GM23338 (cell line): ENCODE data around the gene SNX3. TPM values are rescaled to one million over a fixed set of nuclear protein-coding genes. Genes with fewer than 3 reads are reported as not detected.

Experiments used
- ATAC-seq: fragments of 200-7000 bp; cut with Tn5 transposase; 3 replicates; pipeline ENCODE4 v1.9.1; 2020
- DNase-seq: peaks from one replicate; pipeline ENCODE4 v3.0.0-alpha.2; 2015; ENCODE audit warnings: low spot score
- H2AFZ ChIP-seq: fragments of 200-600 bp; sonication (generic); 2 replicates; pipeline ENCODE4 v1.8.0; 2016; ENCODE audit warnings: antibody characterized with exemption, mild to moderate bottlenecking, moderate library complexity
- H3F3A ChIP-seq: fragments of 200-600 bp; sonication (generic); replicated peaks from 2 replicates; pipeline ENCODE4 v1.8.0; 2017; ENCODE audit warnings: antibody characterized with exemption, mixed run types, low read depth
- H3K27ac ChIP-seq: fragments of 200-600 bp; sonication (generic); 2 replicates; pipeline ENCODE4 v1.6.1; 2016; ENCODE audit warnings: low read depth
- H3K27me3 ChIP-seq: fragments of 200-600 bp; sonication (generic); 2 replicates; pipeline ENCODE4 v1.8.0; 2016; ENCODE audit warnings: mild to moderate bottlenecking, mixed run types, moderate library complexity; ENCODE audit not compliant: insufficient read depth
- H3K36me3 ChIP-seq: fragments of 200-600 bp; sonication (generic); 2 replicates; pipeline ENCODE4 v1.8.0; 2016; ENCODE audit warnings: mild to moderate bottlenecking; ENCODE audit not compliant: insufficient read depth
- H3K4me1 ChIP-seq: fragments of 200-600 bp; sonication (generic); 2 replicates; pipeline ENCODE4 v1.8.0; 2016; ENCODE audit warnings: mild to moderate bottlenecking, moderate library complexity; ENCODE audit not compliant: insufficient read depth
- H3K4me2 ChIP-seq: fragments of 200-600 bp; sonication (generic); 2 replicates; pipeline ENCODE4 v1.7.1; 2017; ENCODE audit warnings: mixed run types
- H3K4me3 ChIP-seq: fragments of 200-600 bp; sonication (generic); 2 replicates; pipeline ENCODE4 v1.6.1; 2016; ENCODE audit warnings: mixed run types
- H3K79me2 ChIP-seq: fragments of 200-600 bp; sonication (generic); replicated peaks from 2 replicates; pipeline ENCODE4 v1.8.0; 2017; ENCODE audit warnings: mild to moderate bottlenecking; ENCODE audit not compliant: insufficient read depth
- H3K9me2 ChIP-seq: fragments of 200-600 bp; sonication (generic); 2 replicates; pipeline ENCODE4 v1.8.0; 2017; ENCODE audit not compliant: insufficient read depth
- H4K20me1 ChIP-seq: fragments of 200-600 bp; sonication (generic); replicated peaks from 2 replicates; pipeline ENCODE4 v1.8.0; 2017; ENCODE audit warnings: mild to moderate bottlenecking; ENCODE audit not compliant: insufficient read depth
- H3K27ac Mint-ChIP-seq: 2 replicates; pipeline ENCODE4 v1.8.0; 2020; ENCODE audit warnings: inconsistent platforms, mild to moderate bottlenecking, moderate library complexity, mixed read lengths
- H3K27me3 Mint-ChIP-seq: 3 replicates; pipeline ENCODE4 v1.8.0; 2022; ENCODE audit warnings: low read depth, mild to moderate bottlenecking, moderate library complexity, mixed read lengths, inconsistent platforms; ENCODE audit not compliant: insufficient read depth, poor library complexity
- H3K36me3 Mint-ChIP-seq: 3 replicates; pipeline ENCODE4 v1.8.0; 2021; ENCODE audit warnings: low read depth, mild to moderate bottlenecking, inconsistent platforms, moderate library complexity, mixed read lengths
- H3K4me1 Mint-ChIP-seq: 3 replicates; pipeline ENCODE4 v1.8.0; 2020; ENCODE audit warnings: mild to moderate bottlenecking, inconsistent platforms, mixed read lengths
- H3K4me3 Mint-ChIP-seq: 3 replicates; pipeline ENCODE4 v1.8.0; 2021; ENCODE audit warnings: moderate library complexity, mild to moderate bottlenecking, inconsistent platforms, mixed read lengths
- H3K9me3 Mint-ChIP-seq: 3 replicates; pipeline ENCODE4 v1.8.0; 2020; ENCODE audit warnings: moderate library complexity, mild to moderate bottlenecking, inconsistent platforms, mixed read lengths
- CREB1 ChIP-seq: fragments of 250-450 bp; sonication (Bioruptor Pico); IDR thresholded peaks from 2 replicates; pipeline ENCODE4 v1.5.0; 2020; ENCODE audit warnings: low read depth, mild to moderate bottlenecking, moderate library complexity
- ETS1 ChIP-seq: IDR thresholded peaks from 2 replicates; pipeline ENCODE4 v1.6.1; 2016; ENCODE audit warnings: antibody characterized with exemption
- EZH2 ChIP-seq: fragments of 200-600 bp; sonication (generic); IDR thresholded peaks from one replicate; pipeline ENCODE4 v1.8.0; 2017; ENCODE audit warnings: antibody characterized with exemption, mild to moderate bottlenecking, low read depth; ENCODE audit not compliant: unreplicated experiment
- JUNB ChIP-seq: IDR thresholded peaks from one replicate; pipeline ENCODE4 v1.6.1; 2016; ENCODE audit warnings: antibody characterized with exemption; ENCODE audit not compliant: unreplicated experiment
- NANOG ChIP-seq: IDR thresholded peaks from 2 replicates; pipeline ENCODE4 v1.6.1; 2016; ENCODE audit warnings: antibody characterized with exemption, borderline replicate concordance
- POLR2AphosphoS5 ChIP-seq: IDR thresholded peaks from 2 replicates; pipeline ENCODE4 v1.6.1; 2016; ENCODE audit warnings: antibody characterized with exemption, low read depth
- REST ChIP-seq: IDR thresholded peaks from one replicate; pipeline ENCODE4 v1.6.1; 2018; ENCODE audit warnings: antibody characterized with exemption; ENCODE audit not compliant: unreplicated experiment
- STAT1 ChIP-seq: IDR thresholded peaks from one replicate; pipeline ENCODE4 v1.6.1; 2016; ENCODE audit warnings: antibody characterized with exemption; ENCODE audit not compliant: unreplicated experiment
- ZNF114 ChIP-seq: fragments of 250-450 bp; sonication (Bioruptor Pico); IDR thresholded peaks from 2 replicates; pipeline ENCODE4 v1.5.0; 2020; ENCODE audit warnings: mild to moderate bottlenecking, moderate library complexity
- polyA plus RNA-seq: library from polyadenylated mRNA; unstranded; fragments of >200 nt; fragmentation: Nextera tagmentation; extraction: Ambion mirVana; gene quantifications from 2 replicates; pipeline ENCODE4 v1.2.1, GENCODE V29; 2016
- total RNA-seq: library from RNA; depleted of rRNA; stranded (reverse); fragments of >200 nt; shearing (Covaris generic); gene quantifications from 2 replicates; pipeline ENCODE4 v1.2.3, GENCODE V29; 2014
- TF ChIP-seq, protein P1 (sequence below): fragments of 250-450 bp; sonication (Bioruptor Pico); IDR thresholded peaks from 2 replicates; pipeline ENCODE4 v1.5.0; 2020; ENCODE audit warnings: mild to moderate bottlenecking, moderate library complexity

SNX3 gene
- total and polyA plus RNA-seq, 2 experiments from 2014 or later: 87.2 to 123 TPM

DNA sequence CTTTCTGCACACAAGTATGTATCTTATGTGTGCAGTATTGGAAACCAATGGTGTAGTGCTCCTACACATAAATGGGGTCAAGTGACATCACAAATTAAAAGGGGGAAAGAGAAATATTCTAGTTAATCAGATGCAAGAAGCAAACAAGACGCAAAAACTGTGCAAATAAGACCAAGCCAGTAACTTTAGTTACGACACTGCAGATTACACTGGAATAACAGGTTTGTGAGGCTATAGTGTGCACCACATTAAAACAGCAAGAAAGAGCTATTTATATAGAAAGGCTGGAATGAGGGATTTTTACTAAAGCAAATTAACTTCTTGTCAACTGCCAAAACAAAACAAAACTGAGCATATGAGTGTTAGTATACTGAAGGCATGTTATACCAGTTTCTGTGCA lies 49.2 kb downstream of the SNX3 start:
- peaks cover 3% of the 10 kb centered on the region; the same call in 2 of the 3 replicates for H3K4me1 Mint-ChIP-seq
- Histone ChIP-seq H3K79me2 (no peaks in the 10 kb centered on the region), H4K20me1 (no peaks in the 10 kb centered on the region), H3K4me1 (no peaks in the 10 kb centered on the region; the same call in 1 of the 2 replicates), H3K9me2 (no peaks in the 10 kb centered on the region), H3K4me2 (no peak overlapping the region), H3K27ac (no peak overlapping the region), H3F3A (no peaks in the 10 kb centered on the region), H3K27me3 (no peaks in the 10 kb centered on the region), H2AFZ (no peak overlapping the region), H3K36me3 (no peaks in the 10 kb centered on the region), H3K4me3 (no peak overlapping the region)
- no peak overlapping the region for H3K27ac Mint-ChIP-seq
- peaks cover 1% of the 10 kb centered on the region for H3K27me3 Mint-ChIP-seq
- no peak for DNase-seq
- no peak for TF ChIP-seq EZH2
- no peak for TF ChIP-seq ZNF114 (CRISPR knock-in tag)
- no peak for TF ChIP-seq REST
- no peaks in the 10 kb centered on the region for H3K9me3 Mint-ChIP-seq
- no peak for ATAC-seq
- no peaks in the 10 kb centered on the region for H3K36me3 Mint-ChIP-seq
- no peak overlapping the region for H3K4me3 Mint-ChIP-seq

DNA sequence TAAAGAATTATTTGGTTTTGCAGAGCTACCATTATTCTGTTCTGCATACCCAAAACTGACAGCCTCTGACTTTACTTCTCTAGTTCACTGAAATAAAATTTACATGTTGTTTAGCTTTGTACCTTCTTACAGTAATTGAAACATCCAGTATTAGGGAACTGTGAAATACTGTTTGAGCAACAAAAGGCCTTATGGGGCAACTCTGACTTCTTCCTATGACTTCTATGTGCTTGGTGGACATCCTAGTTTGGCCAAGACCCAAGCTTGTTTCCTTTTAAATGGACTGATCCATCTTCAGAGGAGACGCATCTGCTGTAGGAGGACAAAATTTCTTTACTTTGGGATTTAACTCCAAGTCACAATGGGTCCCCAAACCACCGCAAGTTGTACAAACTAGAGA lies 50.3 kb downstream of the SNX3 start:
- H3K27me3 Mint-ChIP-seq: no peaks in the 10 kb centered on the region
- Histone ChIP-seq H3F3A (no peaks in the 10 kb centered on the region), H3K4me2 (no peak overlapping the region), H3K4me1 (no peaks in the 10 kb centered on the region; the same call in 1 of the 2 replicates), H3K27me3 (no peaks in the 10 kb centered on the region), H3K36me3 (no peaks in the 10 kb centered on the region), H2AFZ (no peak overlapping the region), H3K27ac (no peak overlapping the region), H3K79me2 (no peaks in the 10 kb centered on the region), H3K9me2 (no peaks in the 10 kb centered on the region), H4K20me1 (no peaks in the 10 kb centered on the region), H3K4me3 (no peak overlapping the region)
- peaks cover 7% of the 10 kb centered on the region; the same call in 2 of the 3 replicates for H3K4me1 Mint-ChIP-seq
- ATAC-seq (no peak), DNase-seq (no peak)
- no peaks in the 10 kb centered on the region for H3K9me3 Mint-ChIP-seq
- H3K27ac Mint-ChIP-seq: no peak overlapping the region
- no peaks in the 10 kb centered on the region for H3K36me3 Mint-ChIP-seq
- H3K4me3 Mint-ChIP-seq: no peak overlapping the region
- TF ChIP-seq POLR2AphosphoS5 (no peak), STAT1 (no peak), EZH2 (no peak), JUNB (no peak), ETS1 (no peak), CREB1 (no peak), NANOG (no peak)
- TF ChIP-seq, protein P1, sequence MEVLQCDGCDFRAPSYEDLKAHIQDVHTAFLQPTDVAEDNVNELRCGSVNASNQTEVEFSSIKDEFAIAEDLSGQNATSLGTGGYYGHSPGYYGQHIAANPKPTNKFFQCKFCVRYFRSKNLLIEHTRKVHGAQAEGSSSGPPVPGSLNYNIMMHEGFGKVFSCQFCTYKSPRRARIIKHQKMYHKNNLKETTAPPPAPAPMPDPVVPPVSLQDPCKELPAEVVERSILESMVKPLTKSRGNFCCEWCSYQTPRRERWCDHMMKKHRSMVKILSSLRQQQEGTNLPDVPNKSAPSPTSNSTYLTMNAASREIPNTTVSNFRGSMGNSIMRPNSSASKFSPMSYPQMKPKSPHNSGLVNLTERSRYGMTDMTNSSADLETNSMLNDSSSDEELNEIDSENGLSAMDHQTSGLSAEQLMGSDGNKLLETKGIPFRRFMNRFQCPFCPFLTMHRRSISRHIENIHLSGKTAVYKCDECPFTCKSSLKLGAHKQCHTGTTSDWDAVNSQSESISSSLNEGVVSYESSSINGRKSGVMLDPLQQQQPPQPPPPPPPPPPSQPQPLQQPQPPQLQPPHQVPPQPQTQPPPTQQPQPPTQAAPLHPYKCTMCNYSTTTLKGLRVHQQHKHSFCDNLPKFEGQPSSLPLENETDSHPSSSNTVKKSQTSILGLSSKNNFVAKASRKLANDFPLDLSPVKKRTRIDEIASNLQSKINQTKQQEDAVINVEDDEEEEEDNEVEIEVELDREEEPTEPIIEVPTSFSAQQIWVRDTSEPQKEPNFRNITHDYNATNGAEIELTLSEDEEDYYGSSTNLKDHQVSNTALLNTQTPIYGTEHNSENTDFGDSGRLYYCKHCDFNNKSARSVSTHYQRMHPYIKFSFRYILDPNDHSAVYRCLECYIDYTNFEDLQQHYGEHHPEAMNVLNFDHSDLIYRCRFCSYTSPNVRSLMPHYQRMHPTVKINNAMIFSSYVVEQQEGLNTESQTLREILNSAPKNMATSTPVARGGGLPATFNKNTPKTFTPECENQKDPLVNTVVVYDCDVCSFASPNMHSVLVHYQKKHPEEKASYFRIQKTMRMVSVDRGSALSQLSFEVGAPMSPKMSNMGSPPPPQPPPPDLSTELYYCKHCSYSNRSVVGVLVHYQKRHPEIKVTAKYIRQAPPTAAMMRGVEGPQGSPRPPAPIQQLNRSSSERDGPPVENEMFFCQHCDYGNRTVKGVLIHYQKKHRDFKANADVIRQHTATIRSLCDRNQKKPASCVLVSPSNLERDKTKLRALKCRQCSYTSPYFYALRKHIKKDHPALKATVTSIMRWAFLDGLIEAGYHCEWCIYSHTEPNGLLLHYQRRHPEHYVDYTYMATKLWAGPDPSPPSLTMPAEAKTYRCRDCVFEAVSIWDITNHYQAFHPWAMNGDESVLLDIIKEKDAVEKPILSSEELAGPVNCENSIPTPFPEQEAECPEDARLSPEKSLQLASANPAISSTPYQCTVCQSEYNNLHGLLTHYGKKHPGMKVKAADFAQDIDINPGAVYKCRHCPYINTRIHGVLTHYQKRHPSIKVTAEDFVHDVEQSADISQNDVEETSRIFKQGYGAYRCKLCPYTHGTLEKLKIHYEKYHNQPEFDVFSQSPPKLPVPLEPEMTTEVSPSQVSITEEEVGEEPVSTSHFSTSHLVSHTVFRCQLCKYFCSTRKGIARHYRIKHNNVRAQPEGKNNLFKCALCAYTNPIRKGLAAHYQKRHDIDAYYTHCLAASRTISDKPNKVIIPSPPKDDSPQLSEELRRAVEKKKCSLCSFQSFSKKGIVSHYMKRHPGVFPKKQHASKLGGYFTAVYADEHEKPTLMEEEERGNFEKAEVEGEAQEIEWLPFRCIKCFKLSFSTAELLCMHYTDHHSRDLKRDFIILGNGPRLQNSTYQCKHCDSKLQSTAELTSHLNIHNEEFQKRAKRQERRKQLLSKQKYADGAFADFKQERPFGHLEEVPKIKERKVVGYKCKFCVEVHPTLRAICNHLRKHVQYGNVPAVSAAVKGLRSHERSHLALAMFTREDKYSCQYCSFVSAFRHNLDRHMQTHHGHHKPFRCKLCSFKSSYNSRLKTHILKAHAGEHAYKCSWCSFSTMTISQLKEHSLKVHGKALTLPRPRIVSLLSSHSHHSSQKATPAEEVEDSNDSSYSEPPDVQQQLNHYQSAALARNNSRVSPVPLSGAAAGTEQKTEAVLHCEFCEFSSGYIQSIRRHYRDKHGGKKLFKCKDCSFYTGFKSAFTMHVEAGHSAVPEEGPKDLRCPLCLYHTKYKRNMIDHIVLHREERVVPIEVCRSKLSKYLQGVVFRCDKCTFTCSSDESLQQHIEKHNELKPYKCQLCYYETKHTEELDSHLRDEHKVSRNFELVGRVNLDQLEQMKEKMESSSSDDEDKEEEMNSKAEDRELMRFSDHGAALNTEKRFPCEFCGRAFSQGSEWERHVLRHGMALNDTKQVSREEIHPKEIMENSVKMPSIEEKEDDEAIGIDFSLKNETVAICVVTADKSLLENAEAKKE (CRISPR knock-in tag): no peak
